22Rv1 (cell line): ENCODE measurements around the gene PPM1B.
A peak's percentile ranks its signal among the peaks of the same experiment; 100 is the strongest.
"Not testable (repeated sequence)": the region's sequence is repeated elsewhere in the genome, so short reads cannot be mapped to it uniquely, and the experiment has no call there.

Experiments used
- H3K27ac ChIP-seq: fragments of 450-650 bp; 2 replicates; pipeline ENCODE4 v1.5.1; 2017
- ZFX ChIP-seq: fragments of 450-650 bp; IDR thresholded peaks from 2 replicates; pipeline ENCODE4 v1.6.1; 2017; ENCODE audit warnings: antibody characterized with exemption, borderline replicate concordance
- TF ChIP-seq, protein P1 (sequence below): fragments of 450-650 bp; IDR thresholded peaks from 2 replicates; pipeline ENCODE4 v1.5.1; 2017; ENCODE audit warnings: mild to moderate bottlenecking

PPM1B gene

GRCh38 chr2:44244135-44244871 is 75.6 kb downstream of the PPM1B start:
- H3K27ac ChIP-seq, result peak overlapping the region; percentile 80
- TF ChIP-seq, protein P1, sequence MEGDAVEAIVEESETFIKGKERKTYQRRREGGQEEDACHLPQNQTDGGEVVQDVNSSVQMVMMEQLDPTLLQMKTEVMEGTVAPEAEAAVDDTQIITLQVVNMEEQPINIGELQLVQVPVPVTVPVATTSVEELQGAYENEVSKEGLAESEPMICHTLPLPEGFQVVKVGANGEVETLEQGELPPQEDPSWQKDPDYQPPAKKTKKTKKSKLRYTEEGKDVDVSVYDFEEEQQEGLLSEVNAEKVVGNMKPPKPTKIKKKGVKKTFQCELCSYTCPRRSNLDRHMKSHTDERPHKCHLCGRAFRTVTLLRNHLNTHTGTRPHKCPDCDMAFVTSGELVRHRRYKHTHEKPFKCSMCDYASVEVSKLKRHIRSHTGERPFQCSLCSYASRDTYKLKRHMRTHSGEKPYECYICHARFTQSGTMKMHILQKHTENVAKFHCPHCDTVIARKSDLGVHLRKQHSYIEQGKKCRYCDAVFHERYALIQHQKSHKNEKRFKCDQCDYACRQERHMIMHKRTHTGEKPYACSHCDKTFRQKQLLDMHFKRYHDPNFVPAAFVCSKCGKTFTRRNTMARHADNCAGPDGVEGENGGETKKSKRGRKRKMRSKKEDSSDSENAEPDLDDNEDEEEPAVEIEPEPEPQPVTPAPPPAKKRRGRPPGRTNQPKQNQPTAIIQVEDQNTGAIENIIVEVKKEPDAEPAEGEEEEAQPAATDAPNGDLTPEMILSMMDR, result peak; percentile 67
- no peak for TF ChIP-seq ZFX

DNA sequence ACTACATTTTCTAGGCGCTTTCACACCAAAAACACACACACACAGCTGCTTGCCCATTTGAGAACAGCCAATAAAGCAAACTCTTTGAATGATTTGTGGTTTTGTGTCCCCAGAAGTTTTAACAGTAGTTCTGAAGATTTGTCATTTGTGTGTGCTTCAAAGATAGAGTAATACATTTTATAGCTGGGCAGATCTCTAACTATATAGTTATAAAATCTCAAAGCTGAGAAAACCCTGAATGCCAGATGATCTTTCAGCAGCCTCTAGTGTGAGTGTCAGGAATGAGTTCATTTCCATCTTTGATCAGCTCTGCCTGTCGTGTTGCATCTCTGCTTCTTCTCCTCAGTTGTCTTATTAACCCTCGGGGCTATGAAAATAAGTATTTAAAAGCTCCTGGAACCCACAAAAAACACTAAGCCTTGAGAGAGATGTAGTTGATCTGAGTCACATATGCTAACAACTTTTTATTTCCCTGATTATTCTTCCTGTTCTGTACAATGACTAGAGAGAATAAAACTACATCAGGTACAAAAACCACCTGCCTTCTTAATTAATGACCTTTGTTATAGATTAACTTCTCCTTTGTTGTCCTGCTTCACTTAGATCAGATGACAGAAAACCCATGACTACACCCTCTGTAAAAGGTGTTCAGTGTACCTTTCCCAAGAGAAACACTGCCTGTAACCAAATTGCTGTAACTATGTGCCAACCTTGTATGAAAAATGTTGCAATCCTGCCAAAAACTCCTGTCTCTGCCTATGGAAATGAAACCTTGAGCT is 76.6 kb downstream of the PPM1B start:
- peak overlapping the region; percentile 80 for H3K27ac ChIP-seq

GRCh38 chr2:44246436-44246835 is 77.8 kb downstream of the PPM1B start:
- TF ChIP-seq ZFX, result no peak
- TF ChIP-seq, protein P1, result no peak
- peak overlapping the region; percentile 80 for H3K27ac ChIP-seq

More for the DNA sequence above, 76.6 kb downstream of the PPM1B start:
- no peak for TF ChIP-seq ZFX
- TF ChIP-seq, protein P1, result no peak

DNA sequence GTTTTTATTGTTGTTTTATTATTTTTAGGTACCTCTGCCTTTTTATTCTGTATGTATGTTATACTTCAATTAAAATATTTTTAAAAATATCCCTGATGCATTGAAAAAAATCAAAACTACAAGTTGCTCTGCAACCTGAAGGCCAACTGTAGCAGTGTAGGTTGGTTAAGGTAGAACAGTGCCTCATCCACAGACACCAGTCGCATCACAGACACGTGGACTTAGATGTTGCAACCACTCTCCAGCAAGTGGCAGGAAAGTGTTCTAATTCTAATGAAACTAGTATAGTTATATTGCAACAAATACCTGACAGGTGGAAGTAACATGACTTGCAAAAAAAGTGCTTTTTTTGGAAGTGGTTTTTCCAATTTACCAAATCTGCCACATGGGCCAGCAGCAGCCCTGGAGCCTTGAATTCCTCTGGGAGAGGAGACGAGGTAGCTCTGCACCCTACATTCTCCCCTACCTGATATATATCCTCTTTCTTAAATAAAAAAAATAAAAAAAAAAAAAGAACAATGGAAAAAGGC is 78.2 kb downstream of the PPM1B start:
- TF ChIP-seq, protein P1, result no peak
- TF ChIP-seq ZFX, result no peak
- no peak overlapping the region for H3K27ac ChIP-seq

GRCh38 chr2:44247924-44248323 is 79.2 kb downstream of the PPM1B start:
- no peak overlapping the region for H3K27ac ChIP-seq
- no peak for TF ChIP-seq ZFX
- TF ChIP-seq, protein P1, result no peak

DNA sequence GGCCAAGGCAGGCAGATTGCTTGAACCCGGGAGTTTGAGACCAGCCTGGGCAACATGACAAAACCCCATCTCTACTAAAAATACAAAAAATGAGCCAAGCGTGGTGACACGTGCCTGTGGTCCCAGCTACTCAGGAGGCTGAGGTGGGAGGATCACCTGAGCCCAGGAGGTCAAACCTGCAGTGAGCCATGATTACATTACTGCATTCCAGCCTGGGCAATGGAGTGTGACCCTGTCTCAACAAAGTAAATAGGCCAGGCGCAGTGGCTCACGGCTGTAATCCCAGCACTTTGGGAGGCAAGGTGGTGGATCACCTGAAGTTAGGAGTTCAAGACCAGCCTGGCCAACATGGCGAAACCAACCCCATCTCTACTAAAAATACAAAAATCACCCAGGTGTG is 80.6 kb downstream of the PPM1B start:
- H3K27ac ChIP-seq, result not testable (repeated sequence)

DNA sequence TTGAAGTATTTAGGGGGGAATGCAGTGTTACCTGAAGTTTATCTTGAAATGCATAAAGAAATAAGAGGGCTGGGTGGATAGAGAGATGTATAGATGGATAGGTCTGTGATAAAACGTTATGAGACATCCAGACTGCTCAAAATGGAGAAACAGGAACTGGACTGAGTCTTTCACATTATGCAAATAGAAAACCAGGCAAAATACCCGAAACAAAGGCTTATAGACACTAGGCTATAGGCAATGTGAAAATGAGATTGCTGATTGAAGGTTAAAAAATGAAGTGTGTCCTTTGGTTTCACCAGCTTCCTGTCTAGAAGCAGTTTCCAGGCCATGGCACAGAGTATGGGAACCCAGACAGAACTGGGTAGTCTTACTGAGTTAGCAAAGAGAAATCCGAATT is 81.7 kb downstream of the PPM1B start:
- H3K27ac ChIP-seq, result no peak overlapping the region
- TF ChIP-seq ZFX, result no peak
- TF ChIP-seq, protein P1, result no peak
